ENCODE data around the gene GGT5.
A peak's percentile ranks its signal among the peaks of the same experiment; 100 is the strongest.
"Not testable (repeated sequence)": the region's sequence is repeated elsewhere in the genome, so short reads cannot be mapped to it uniquely, and the experiment has no call there.

GGT5 gene

DNA sequence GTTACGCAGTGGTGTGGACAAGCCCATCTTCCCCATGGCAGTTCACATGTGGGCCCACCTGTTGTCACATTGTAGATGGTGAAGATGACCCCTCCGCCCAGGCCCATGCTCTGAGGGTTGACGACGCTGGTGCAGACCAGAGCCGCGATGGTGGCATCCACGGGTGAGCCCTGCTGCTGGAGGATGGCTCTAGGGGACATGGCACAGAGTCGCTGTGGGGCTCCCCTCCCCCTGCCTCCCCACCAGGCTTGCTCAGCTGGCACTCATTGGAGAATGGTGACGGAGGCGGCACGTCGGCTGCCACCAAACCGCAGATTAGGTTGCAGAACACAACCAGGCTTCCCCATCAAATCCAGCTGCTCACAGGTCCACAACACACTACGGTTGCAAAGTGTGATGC, 11.1 kb downstream of the GGT5 start:
- no peak for DNase-seq (ENCODE audit: low read depth in 1 of 2, low spot score in 1 of 2)

DNA sequence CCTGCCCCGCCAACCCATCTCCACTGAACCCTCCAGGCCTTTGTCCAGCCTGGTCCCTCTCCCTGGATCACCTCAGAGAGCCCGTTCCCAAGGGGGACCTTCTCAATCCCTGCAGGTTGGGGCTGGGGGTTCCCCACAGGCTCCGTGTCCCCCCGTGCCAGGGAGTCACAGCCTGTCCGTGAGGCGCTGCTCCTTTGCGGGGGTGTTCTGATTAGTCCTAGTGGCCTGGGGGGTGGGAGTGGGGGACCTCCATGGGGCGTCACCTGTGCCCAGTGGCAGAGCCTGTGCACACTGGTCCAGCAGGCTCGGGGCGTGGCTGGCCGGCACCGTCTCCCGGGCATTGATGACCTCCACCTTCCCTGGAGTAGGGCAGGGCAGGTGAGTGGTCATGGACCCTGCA, 11.6 kb downstream of the GGT5 start:
- no peak for DNase-seq (ENCODE audit: low read depth in 1 of 2, low spot score in 1 of 2)

DNA sequence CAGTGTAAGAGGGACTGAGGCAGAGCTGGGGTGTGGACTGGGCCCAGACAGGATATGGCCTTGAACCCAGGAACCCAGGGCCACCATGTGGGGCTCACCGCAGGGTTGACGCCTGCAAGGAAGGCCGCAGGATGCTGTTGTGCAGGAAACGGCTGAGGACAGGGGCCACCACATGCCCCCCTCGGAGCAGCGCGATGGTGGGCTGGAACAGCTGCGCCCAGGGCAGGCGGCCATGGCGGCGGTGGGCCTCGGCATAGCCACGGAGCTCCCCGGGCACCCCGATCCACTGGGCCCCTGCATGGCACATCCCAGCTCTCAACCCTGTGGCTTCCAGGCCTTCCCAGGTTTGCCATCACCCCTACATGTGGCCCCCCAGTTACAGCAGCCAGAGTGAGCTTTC, 12.2 kb downstream of the GGT5 start:
- DNase-seq (ENCODE audit: low read depth in 1 of 2, low spot score in 1 of 2), result no peak

DNA sequence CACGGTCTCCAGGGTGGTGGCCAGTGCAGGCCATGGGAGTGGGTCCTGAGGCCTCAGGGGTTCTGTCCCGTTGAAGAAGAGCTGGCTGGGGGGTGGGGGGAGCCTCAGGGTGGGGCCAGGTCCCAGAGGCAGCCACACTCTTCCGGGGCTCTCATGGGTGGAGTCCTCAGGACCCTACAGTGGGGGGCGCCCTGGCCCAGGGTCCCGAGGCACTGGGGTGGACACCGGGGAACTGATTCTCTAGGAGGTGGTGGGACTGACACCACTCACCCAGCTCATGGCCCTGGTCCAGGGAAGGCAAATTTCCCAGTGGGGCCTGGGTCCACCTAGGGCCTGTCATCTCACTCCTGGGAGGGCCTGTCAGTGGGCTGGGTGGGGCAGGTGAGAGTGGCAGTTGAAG, 12.8 kb downstream of the GGT5 start:
- DNase-seq (ENCODE audit: low read depth in 1 of 2, low spot score in 1 of 2), result no peak

DNA sequence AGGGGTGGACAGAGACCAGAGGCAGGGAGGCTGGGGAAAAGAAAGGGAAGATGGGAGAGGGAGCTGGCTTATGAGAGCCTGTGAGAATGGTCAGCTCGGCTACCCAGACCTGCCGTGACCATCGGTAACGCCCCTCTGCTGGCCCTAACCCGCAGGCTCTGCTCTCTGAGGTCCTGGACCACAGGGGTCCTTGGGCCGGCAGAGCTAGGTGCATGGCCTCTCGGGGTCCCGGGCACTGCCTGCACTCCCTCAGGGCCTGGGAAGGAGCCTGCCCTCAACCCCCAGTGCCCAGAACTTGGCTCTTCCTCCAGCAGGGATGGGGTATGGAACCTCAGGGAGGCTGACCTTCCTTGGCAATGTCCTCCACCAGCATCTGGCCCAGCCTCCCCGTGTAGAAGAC, 13.2 kb downstream of the GGT5 start:
- no peak for DNase-seq (ENCODE audit: low read depth in 1 of 2, low spot score in 1 of 2)

DNA sequence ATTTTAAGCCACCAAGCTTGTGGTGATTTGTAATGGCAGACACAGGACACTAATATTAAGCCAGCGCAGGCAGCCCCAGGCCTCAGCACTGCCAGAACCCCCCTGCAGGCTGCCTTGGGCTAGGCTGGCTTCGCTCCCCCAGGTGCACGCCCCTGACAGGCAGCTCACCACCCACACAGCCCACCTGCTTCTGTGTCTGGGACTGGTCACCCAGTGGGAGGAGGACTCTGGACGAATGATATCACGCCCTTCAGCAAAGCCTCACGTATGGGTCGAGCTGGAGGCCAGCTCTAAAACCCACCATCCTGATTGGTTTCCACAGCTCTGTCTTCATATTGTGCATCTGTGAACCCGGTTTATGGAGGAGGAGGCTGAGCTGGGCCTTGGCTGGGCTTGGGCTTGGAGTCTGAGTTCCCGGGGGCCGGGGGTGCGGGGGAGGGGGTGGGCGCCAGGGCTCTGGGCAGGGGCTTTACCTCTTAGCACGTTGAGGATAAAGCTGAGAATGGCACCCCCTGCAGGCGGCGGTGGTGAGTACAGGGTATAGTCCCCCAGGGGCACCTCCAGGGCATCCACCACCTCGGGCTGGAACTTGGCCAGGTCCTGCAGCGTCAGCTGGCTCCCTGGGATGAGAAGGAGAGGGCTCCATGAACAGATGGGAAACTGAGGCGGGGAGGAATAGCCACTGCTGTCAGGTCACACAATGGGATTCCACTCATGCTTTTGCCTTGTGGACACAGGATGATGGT, 13.8 kb downstream of the GGT5 start:
- peak; percentile 40 to 42 for DNase-seq (ENCODE audit: low read depth in 1 of 2, low spot score in 1 of 2)

DNA sequence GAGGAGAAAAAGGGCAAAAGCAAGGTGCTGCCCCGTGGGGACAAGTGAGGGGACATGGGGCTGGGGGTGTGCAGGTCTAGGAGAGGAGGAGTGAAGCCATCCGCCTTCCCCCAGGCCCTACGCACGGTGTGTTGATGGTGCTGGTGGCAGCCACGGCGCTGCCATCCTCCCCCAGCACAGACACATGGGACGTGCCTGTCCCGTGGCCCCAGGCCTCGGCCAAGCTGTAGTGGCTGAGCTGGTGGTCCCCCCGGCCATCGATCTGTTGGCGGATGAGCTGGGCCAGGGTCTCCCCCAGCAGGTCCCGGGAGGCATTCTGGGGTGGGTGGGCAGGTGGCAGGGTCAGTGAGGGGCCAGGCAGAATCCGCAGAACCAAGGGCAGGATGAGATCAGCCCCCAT, 18.9 kb downstream of the GGT5 start:
- DNase-seq (ENCODE audit: low read depth in 1 of 2, low spot score in 1 of 2), result no peak

DNA sequence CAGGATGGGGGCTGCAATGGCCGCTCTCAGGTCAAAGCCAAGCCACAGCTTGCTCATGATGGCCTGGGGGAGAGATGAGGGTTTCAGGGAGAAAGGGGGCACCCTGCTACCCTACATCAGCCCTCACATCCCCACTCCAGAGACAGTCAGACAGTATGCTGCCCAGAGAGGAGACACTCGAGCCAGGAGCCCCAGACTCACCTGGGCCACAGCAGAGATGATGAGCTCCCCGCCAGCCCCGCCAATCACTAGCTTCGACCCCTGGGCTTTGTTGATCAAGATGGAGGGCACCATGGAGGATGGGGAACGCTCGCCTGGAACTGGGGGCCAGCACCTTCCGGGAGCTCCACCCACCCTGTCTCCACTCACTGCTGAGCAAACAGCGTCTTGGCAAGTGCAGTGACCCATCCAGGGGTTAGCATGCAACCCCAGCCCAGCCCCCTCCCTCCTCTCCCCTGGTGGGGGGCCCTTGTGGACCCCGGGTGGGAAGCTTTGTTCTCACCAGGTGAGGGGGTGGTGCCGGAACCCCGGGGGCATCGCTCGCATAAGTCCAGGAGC, 19.8 kb downstream of the GGT5 start:
- no peak for DNase-seq (ENCODE audit: low read depth in 1 of 2, low spot score in 1 of 2)

DNA sequence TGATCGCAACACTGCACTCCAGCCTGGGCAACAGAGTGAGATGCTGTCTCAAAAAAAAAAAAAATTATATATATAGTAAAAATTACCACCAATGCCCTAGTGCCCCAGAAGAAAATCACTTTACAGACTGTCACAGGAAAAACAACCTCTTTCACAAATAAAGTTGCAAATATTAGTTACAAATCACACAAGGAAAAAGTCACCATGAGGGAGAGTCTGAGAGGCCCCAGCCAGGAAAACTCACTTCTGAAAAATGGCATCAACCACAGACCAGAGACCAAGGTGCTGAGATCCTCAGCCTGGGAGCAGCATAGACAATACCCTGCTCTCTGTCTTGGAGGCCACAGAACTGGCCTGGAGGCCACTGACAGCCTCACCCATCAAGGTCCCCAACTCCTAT, 20.4 kb downstream of the GGT5 start:
- no peak for DNase-seq (ENCODE audit: low read depth in 1 of 2, low spot score in 1 of 2)

DNA sequence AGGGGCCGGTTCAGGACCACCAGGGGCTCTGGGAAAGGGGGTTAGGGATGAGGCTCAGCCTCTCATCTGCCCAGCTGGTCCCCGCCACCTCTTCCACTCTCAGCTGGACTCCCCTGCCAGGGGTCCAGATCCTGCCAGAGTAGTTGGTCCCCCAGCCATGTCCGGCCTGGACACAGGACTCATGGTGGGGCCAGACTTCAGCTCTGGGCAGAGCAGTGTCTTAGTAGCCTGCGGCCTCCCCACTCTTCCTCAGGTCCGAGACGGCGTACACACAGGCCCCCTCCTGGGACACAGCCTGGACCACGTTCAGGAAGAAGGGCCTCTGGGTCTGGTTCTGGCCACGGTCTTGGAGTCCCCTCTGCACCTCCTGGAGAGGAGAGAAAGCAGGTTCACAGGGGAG, 25.1 kb downstream of the GGT5 start:
- DNase-seq (ENCODE audit: low read depth in 1 of 2, low spot score in 1 of 2), result no peak

DNA sequence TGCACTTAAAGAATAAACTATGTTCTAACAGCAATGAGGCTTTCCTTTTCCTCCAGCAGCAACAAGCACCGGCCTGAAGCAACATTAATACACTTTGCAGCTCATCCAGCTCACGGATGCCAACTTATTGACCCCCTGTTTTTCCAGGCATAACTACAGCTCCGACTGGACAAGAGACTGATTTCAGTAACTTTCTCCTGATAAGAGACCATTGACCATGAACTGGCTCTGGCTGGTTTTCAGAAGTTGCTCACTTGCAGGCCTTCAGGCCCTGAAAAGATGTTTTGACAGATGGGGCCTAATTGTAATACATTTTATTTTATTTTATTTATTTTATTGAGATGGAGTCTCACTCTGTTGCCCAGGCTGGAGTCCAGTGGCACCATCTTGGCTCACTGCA, 27.5 kb downstream of the GGT5 start:
- no peak for DNase-seq (ENCODE audit: low read depth in 1 of 2, low spot score in 1 of 2)

DNA sequence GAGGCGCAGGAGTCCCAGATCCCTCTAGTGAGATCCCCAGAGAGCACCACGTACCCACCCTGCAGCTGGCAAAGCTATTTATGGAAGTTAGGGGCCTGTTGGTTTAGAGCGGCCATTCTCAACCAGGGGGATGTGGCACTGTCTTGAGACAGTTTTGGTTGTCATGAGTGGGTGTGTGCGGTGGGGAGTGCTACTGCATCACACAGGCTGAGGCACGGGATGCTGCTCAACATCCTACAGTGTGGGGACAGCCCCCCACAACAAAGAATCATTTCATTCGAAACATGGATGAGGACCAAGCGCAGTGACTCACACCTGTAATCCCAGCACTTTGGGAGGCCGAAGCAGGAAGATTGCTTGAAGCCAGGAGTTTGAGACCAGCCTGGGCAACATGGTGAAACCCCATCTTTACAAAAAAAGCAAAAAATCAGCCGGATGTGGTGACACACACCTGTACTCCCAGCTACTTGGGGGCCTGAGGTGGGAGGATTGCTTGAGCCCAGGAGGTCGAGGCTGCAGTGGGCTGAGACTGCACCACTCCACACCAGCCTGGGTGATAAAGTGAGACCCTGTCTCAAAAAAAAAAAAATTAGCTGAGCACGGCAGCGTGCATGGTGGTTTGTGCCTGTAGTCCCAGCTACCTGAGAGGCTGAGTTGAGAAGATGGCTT, 28.2 kb downstream of the GGT5 start:
- DNase-seq (ENCODE audit: low read depth in 1 of 2, low spot score in 1 of 2), result no peak

DNA sequence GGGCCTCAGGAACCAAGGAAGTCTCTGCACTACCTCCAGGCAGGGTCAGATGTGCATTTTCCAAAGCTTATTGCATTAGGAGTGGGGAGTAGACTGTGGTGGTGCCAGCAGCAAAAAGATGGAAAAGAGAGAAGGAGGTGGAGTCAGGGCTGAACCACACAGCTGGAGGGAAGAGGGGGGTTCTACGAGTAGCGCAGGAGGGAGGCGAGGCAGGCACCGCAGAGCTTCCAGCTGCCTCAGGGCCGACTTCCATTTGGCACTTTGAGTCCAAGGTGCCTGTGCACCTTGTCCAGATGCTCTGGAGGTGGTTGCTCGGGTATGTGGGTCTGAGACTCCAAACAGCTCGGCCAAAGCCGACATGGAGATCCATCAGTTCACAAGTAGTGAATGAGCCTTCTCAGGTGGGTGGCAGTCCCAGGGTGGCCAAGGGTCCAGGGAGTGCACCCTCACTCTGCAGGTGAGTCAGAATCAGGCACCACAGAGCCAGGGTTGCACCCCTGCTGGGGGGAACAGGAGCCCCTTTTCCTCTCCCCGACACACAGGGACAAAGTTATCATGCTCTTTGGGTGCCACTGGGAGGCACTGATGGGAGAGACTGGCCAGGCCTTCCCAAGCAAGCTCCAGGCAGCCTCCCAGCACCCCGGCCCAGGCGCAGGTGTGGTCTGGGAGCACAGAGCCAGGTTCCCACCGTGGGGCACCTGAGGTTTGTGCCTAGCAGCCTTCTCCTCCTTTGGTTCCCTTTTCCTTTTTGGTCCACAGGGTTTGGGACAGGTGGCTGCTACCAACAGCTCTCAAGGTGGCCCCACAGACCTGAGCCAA, 30.2 kb downstream of the GGT5 start:
- no peak for DNase-seq (ENCODE audit: low read depth in 1 of 2, low spot score in 1 of 2)

DNA sequence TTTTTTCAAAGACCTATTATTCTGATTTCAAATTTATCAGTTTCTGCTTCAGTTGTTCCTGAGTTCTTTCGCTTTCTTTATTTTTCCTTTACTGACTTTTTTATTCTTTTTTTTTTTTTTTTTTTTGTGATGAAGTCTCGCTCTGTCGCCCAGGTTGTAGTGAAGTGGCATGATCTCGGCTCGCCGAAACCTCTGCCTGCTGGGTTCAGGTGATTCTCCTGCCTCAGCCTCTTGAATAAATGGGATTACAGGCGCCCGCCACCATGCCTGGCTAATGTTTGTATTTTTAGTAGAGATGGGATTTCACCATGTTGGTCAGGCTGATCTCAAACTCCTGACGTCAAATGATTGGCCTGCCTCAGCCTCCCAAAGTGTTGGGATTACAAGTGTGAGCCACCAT, 31.8 kb downstream of the GGT5 start:
- not testable (repeated sequence) for DNase-seq (ENCODE audit: low read depth in 1 of 2, low spot score in 1 of 2)

DNA sequence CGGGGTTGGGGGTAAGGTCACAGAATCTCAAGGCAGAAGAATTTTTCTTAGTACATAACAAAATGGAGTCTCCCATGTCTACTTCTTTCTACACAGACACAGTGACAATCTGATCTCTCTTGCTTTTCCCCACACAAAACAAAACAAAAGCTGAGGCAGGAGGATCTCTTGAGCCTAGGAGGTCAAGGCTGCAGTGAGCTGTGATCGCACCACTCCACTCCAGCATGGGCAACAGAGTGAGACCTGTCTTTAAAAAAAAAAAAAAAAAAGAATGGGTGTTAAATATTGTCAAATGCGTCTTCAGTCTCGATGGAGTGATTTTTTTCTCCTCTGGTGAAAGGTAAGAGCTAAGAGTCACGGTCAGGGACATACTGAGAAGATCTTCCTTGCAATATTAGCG, 33.2 kb downstream of the GGT5 start:
- DNase-seq (ENCODE audit: low read depth in 1 of 2, low spot score in 1 of 2), result not testable (repeated sequence)

DNA sequence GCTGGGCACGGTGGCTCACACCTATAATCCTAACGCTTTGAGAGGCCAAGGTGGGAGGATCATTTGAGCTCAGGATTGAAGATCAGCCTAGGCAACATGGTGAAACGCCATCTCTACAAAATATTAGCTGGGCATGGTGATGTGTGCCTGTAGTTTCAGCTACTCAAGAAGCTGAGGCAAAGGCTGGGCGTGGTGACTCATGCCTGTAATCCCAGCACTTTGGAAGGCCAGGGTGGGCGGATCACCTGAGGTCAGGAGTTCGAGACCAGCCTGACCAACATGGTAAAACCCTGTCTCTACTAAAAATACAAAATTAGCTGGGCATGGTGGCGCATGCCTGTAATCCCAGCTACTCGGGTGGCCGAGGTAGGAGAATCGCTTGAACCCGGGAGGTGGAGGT, 34.5 kb downstream of the GGT5 start:
- not testable (repeated sequence) for DNase-seq (ENCODE audit: low read depth in 1 of 2, low spot score in 1 of 2)

DNA sequence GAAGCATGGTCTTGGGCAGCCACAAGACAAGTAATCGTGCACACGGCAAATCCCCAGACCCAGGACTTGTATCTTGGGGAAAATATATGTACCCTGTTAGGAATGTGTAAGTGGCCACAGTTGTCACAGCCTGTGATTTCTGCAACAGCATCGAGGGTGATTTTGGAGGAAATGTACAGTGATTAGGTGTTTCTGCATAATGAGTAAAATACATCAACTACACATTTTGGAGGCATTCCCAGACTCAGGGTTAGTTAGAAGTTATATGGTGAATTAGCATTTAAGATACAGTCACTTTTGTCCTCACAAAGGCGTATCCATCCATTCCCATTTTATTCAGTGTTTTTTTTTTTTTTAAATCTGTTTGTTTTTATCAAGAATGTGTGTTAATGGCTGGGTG, 35.2 kb downstream of the GGT5 start:
- no peak for DNase-seq (ENCODE audit: low read depth in 1 of 2, low spot score in 1 of 2)

DNA sequence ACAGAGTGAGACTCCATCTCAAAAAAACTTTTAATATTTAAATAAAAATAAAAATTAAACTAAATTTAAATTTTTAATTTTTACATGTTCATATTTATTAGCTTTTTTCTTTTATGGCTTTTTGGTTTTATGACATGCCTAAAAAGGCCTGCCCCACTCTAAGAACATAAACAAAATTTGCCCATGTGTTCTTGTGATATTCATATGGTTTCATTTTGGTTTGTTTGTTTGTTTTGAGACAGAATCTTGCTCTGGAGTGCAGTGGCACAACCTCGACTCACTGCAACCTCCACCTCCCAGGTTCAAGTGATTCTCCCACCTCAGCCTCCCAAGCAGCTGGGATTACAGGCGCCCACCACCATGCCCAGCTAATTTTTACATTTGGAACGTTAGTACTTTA, 35.9 kb downstream of the GGT5 start:
- no peak for DNase-seq (ENCODE audit: low read depth in 1 of 2, low spot score in 1 of 2)

DNA sequence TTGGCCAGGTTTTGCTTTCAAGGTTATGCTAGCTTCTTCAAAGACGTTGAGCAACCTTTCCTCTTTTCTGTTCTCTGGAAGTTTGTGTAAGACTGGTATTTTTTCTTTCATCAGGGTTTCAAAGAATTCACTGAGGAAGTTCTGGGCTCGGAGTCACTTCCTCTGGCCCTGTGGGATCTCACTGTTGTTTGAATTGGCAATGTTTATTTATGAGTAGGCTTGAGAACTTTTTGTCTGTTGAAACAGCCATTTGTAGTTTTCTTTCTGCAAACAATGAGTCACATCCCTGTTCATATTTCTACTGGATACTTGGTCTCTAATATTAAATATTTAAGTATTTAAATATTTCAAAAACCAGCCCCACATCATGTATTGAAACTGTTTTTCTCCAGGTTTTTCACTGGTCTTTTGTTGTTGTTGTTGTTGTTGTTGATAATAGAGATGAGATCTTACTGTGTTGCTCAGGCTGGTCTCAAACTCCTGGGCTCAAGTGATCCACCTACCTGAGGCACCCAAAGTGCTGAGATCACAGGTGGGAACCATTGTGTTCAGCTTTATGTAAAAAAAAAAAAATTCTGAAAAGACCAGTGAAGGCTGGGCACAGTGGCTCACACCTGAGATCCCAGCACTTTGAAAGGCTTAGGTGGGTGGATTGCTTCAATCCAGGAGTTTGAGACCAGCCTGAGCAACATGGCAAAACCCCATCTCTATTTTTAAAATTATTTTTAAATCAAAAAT, 36.7 kb downstream of the GGT5 start:
- DNase-seq (ENCODE audit: low read depth in 1 of 2, low spot score in 1 of 2), result no peak

DNA sequence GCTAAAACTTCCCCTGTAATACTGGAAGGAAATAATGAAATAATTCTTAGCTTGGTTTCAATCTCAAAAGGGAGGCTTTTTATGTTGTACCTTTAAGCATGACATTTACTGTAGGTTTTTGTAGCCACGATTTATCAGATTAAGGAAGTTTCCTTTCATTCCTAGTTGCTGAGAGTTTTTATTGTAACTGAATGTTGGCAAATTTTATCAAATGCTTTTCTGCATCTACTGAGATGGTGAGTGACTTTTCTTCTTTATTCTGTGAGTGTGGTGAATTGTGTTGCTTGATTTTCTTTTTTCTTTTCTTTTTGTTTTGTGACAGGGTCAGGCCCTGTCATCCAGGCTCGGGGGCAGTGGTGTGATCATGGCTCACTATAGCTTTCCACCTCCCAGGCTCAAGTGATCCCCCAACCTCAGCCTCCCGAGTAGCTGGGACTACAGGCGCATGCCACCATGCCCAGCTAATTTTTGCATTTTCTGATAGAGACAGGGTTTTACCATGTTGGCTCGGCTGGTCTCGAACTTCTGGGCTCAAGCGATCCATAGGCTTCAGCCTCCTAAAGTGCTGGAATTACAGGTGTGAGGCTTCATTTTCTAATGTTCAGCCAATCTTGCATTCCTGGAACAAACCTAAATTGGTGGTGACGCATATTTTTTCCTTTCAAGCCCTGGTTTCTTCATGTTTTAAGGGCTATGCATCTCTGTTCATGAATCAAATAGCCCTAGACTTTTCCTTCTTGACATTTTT, 37.4 kb downstream of the GGT5 start:
- no peak for DNase-seq (ENCODE audit: low read depth in 1 of 2, low spot score in 1 of 2)

All from activated CD4-positive, alpha-beta T cell treated with anti-CD3 and anti-CD28 coated beads, Interleukin-2, amount 50 U/mL, for 24 hours (primary cell).